GM12891 (cell line): ENCODE data around the gene ZBTB14. TPM values are rescaled to one million over a fixed set of nuclear protein-coding genes. Genes with fewer than 3 reads are reported as not detected.

ENCODE experiments used
- DNase-seq: peaks from one replicate; pipeline ENCODE4 v3.0.0; 2011; ENCODE audit warnings: low spot score; ENCODE audit not compliant: insufficient read length
- FAIRE-seq: peaks from 2 replicates; lab custom pipeline; 2011; peaks lifted over from hg19 to GRCh38; lab: Jason Lieb, UNC
- PAX5 ChIP-seq: IDR thresholded peaks from 2 replicates; pipeline ENCODE4 v1.6.1; 2011; ENCODE audit warnings: low read length, moderate library complexity, mild to moderate bottlenecking; ENCODE audit not compliant: insufficient read depth, severe bottlenecking
- POLR2A ChIP-seq: IDR thresholded peaks from 2 replicates; pipeline ENCODE4 v1.6.1; 2011; ENCODE audit warnings: low read depth, low read length, control low read depth
- POLR2AphosphoS5 ChIP-seq: IDR thresholded peaks from 2 replicates; pipeline ENCODE4 v1.6.1; 2011; ENCODE audit warnings: low read depth, low read length, control low read depth
- POU2F2 ChIP-seq: IDR thresholded peaks from 2 replicates; pipeline ENCODE4 v1.6.1; 2011; ENCODE audit warnings: low read depth, mild to moderate bottlenecking, control low read depth, low read length, moderate library complexity
- SPI1 ChIP-seq: IDR thresholded peaks from 2 replicates; pipeline ENCODE4 v1.6.1; 2011; ENCODE audit warnings: low read depth, low read length, control low read depth
- TAF1 ChIP-seq: IDR thresholded peaks from 2 replicates; pipeline ENCODE4 v1.6.1; 2011; ENCODE audit warnings: low read depth, low read length, control low read depth
- polyA plus RNA-seq: library from polyadenylated mRNA; unstranded; fragments of >200 nt; gene quantifications from one replicate; pipeline ENCODE4 v1.2.1, GENCODE V29; 2012; ENCODE audit warnings: low read depth, missing spikeins, inconsistent platforms; ENCODE audit not compliant: missing spikeins

ZBTB14 gene, protein sequence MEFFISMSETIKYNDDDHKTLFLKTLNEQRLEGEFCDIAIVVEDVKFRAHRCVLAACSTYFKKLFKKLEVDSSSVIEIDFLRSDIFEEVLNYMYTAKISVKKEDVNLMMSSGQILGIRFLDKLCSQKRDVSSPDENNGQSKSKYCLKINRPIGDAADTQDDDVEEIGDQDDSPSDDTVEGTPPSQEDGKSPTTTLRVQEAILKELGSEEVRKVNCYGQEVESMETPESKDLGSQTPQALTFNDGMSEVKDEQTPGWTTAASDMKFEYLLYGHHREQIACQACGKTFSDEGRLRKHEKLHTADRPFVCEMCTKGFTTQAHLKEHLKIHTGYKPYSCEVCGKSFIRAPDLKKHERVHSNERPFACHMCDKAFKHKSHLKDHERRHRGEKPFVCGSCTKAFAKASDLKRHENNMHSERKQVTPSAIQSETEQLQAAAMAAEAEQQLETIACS
- polyA plus RNA-seq, result 4.9 TPM

DNA sequence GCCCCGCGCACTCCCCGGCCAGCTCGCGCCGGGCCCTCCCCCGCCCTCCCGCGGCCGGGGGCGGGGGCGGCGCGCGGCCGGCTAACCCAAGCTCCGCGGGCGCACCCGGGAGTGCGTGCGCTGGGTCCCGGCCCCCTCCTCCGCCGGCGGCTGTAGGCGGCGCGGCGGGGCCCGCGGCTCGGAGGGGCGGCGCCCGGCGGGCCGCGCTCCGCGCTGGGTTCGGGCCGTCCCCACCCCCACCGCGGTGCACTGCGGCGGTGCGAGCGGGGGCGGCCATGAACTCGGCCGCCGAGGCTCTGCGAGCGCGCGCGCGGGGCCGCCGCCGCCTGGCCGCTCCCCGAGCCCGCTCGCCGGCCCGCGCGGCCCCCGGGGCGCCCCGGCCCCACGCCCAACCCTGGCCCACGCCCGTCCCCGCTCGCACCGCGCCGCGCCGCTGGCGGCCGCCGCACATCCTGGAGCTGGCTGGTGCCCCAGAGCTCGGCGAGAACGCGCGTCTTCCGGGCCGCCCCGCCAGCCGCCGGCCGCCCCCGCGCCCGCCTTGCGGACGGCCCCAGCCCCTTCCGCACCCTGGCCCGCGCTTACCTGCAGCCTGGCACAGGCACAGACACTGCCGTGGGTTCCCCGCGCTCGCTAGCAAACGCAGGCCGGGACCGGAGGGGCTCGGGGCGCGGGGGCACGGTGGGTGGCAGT lies at the start of gene ZBTB14:
TSS of gene ZBTB14 (minus strand) at position 496 of the 690 bp plus-strand sequence. CDS start 2,480 bp downstream, outside the sequence.
- FAIRE-seq (no peak), DNase-seq (peak; percentile 53)
- 0 out of 2 replicates have a peak, but pooled peaks have one; percentile 7 for TF ChIP-seq POLR2AphosphoS5
- TF ChIP-seq PAX5, result no peak

DNA sequence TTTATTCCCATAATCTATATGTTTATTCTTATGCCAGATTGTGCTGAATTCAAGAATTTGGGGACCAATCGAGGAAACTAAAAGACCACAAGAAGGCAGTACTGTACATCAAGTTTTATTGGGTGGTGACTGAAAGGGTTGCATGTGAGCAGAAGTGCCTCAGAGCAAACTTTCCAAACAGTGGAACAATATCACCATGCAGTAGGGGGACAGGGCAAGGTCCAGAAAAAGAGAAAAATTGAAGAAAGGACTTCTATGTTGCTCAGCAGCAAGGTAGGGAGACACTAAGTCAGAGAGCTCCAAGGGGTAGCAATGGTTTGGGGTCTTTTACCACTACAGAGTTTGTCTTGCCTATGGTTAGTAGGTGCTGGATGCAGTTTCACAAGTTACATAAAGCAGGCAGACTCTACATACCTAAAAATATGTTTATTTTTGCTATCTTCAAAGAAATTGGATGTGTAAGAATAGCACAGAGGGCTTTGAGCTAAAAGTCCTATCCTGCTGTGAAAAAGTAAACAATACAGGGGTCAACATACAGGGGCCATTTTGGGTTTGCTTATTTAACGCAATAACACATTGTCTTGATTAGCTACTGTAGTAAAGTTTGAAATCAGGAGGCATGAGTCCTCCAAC lies 43.8 kb upstream of the ZBTB14 start:
- no peak for DNase-seq
- FAIRE-seq, result no peak
- TF ChIP-seq POU2F2 (no peak), POLR2A (no peak), SPI1 (no peak), PAX5 (no peak), POLR2AphosphoS5 (no peak), TAF1 (no peak)

DNA sequence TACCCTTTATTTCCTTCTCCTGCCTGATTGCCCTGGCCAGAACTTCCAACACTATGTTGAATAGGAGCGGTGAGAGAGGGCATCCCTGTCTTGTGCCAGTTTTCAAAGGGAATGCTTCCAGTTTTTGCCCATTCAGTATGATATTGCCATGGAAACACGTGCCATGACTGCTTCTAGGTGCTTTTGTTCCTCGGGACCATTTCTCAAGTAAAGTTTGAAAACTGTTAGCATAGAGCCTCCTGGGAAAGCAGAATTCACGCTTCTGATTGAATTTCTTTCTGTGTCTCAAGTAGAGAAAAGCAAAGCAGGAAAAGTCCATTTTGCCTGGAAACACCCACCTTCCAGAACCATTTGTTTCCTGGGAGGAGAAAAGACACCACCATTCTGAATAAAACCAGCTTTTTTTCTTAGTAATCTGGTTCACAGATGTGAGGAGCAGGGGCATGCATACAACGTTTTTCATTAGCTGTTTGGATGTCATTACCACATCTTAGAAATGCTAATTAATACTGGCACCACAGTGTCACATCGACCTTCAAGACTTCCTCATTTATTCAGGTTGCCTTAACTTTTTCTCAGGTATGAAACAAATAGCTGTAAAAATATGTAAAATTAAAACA lies 39.0 kb upstream of the ZBTB14 start:
- FAIRE-seq (no peak), DNase-seq (no peak)
- no peak for TF ChIP-seq POLR2A
- no peak for TF ChIP-seq SPI1

DNA sequence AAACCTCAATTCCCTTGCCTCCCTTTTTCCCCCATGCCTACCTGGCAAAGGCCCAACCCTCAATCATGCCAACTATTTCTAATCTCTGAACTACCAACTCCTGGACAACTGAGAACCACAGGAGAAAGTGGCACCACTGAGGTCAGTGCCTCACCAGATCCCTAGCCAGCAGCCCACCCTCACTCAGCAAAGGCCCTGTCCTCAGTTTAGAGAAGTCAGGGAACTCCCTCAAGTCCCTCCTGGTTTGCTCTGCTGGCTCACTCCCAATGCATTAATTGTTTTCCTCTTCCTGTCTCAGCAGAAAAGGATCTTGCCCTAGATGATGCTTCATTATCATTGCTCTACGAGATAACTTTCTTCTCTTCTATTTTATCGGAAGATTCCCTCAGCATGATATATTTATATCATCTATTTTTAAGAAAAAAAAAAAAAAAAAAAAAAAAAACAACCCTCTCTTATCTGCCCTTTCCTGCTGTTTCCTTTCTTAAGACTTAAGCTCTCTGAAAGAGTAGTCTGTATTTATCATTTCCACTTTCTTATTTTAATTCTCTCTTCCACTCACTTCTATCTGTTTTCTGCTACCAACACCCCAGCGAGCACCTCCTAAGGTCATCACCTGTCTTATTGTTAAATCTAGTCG lies 22.7 kb upstream of the ZBTB14 start:
- FAIRE-seq (no peak), DNase-seq (no peak)
- TF ChIP-seq POLR2AphosphoS5 (no peak), SPI1 (no peak), PAX5 (no peak), TAF1 (no peak), POU2F2 (no peak), POLR2A (no peak)

DNA sequence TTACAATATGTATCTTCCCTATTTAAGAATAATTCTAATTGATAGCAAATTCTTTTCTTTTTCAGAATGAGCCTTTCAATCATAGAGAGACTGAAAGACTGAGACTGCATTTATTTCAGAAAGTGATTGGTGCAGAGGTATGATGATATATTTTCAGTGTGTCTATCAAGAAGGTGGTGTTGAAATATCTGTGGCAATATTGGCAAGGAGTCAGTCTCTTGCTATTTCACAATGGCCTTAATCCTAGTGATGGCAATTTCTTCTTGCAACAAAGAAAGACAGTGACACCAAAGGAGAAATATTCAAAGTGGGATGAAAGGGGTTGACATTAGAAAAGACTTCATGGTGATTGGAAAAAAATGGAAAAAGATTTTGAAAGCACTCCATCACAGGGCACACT lies 21.7 kb upstream of the ZBTB14 start:
- no peak for DNase-seq
- no peak for TF ChIP-seq TAF1
- no peak for TF ChIP-seq POU2F2
- no peak for TF ChIP-seq POLR2A
- no peak for TF ChIP-seq SPI1
- no peak for TF ChIP-seq POLR2AphosphoS5
- no peak for TF ChIP-seq PAX5
- no peak for FAIRE-seq

DNA sequence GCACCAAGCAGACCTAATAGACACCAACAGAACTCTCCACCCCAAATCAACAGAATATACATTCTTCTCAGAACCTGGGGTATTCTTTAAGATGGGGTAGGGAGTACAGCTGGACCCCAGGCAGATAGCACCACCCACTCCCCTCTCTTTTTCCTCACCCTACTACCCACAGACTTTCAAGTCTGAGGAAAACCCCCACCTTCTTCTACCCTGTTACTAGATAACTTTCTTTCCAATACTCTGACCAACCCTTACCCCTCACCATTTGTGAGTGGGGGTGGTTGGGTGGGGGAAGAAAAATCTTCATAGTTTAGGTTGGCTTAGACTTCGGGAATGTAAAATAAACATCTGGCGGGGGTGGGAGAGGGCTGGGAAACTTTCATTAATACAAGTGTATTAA lies 20.3 kb upstream of the ZBTB14 start:
- TF ChIP-seq SPI1, result no peak
- no peak for TF ChIP-seq PAX5
- no peak for TF ChIP-seq POLR2AphosphoS5
- no peak for TF ChIP-seq POLR2A
- TF ChIP-seq TAF1, result no peak
- TF ChIP-seq POU2F2, result no peak
- no peak for DNase-seq
- FAIRE-seq, result no peak

DNA sequence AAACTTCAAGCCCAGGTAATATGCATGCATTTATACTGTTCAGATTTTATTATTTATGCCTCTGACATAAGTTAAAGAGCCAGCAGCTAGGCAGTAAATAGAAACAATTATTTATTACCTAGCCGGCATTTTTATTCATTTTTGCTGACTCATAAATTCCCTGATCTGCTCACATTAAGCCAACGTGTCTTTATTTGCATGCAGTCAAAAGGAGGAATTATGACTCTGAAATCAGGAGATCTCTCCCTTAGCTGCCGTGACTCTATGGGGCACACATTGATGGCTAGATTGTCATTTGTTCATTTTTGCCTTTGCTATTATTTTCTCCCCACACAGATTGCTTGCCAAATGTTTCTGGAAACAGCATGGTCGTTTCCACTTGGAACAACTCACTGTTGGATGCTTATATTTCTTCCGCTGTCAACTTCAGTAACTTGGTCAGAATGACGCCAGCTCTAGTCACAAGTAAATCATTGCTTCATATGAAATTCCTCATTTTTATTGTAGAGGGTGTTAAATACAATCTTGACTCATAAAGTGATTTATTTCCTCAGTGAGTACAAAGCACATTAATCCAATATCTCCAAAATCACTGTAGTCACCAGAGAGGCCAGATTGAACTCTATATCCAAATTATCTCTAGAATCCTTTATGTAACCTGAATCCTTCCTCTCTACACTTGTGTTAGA lies 15.9 kb upstream of the ZBTB14 start:
- TF ChIP-seq POLR2A (no peak), POLR2AphosphoS5 (no peak), PAX5 (no peak), POU2F2 (no peak), TAF1 (no peak), SPI1 (no peak)
- DNase-seq, result no peak
- no peak for FAIRE-seq

DNA sequence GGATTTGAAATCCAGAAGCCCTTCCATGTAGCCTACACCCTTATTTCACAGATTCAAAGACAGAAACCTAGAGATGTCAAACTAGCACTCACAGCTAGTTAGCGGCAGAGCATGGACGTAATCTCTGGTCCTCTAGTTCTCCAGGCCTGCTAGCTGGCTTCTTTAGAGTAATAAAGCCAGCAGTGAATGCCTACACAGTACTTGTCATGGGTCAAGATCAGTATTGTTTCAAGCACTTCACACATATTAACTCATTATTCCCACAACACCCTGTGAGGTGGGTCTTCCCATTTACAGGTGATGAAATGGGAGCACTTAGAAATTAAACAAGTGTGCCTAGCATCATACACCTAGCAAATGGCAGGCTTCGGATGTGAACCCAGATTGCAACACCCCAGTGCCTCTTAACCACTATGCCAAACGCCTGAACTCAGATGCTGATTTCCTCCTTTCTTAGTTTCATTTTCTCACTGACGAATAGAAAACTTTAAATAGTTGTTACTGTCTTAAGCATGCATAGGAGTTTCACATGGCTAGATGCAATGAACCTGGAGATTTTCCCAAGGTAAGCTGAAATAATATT lies 14.5 kb upstream of the ZBTB14 start:
- FAIRE-seq (peak; percentile 85), DNase-seq (peak; percentile 10)
- no peak for TF ChIP-seq SPI1
